HUDEP-2 (cell line): Measurements from ENCODE around the gene ATG7.
A peak's percentile ranks its signal among the peaks of the same experiment; 100 is the strongest.
"Not testable (repeated sequence)": the region's sequence is repeated elsewhere in the genome, so short reads cannot be mapped to it uniquely, and the experiment has no call there.

ENCODE experiments used
- DNase-seq, 76 experiments: peaks; one replicate each; lab custom pipeline; 2025; ENCODE audit not compliant: unreplicated experiment in 76 of 76; lab: John Stamatoyannopoulos, UW

The ATG7 gene

DNA sequence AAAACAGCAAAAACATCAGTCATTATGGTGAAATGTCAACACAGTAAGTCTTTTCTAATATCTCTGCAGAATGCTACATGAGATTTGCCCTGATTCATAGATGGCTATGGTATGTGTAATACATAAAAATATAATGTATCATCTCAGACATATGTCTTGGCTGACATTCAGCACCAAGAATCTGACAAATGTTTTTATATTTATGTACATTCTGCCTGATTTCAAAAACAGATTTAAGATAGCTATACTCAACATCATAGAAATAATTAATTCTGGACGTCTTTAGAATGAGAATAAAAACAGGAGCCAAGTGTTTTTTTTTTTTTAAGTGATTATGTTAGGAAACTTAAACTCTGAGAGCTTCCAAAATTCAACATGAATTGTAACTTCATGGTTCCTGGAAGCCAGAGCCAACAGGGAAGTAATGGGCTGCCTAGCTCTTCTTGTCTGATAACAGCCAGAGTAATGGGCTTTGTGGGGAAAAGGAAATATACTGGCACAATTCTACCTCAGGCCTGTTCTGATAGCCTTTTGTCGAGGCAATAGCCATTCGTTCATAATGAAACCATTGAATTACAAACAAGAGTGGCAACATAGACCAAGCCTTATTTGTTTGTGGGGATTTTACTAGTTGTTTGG, 187.1 kb downstream of the ATG7 start:
- DNase-seq = no peak

GRCh38 chr3:11461226-11461625, 189.0 kb downstream of the ATG7 start:
- no peak for DNase-seq

- DNase-seq = not testable (repeated sequence)
These were observed 190.5 kb downstream of the ATG7 start for GRCh38 chr3:11462673-11463072.

DNA sequence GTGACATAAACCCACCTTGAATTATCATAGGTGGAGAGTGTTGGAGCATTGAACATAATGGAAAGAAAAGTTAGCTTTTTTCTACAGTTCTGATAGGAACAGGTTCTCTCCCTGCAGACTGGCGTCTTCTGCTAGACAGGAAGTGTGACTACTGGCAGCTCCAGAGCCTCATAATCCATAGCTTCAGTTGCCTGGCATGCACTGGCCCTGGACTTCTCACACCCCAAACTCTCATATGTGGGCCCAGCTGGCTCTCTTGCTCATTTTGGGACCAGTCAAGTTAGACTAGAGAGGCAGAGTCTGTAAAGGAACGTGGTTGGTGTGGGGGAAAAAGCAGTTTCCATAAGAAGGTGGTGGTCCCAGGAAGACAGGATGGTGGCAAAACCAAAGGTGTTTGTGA, 191.4 kb downstream of the ATG7 start:
- no peak for DNase-seq

DNA sequence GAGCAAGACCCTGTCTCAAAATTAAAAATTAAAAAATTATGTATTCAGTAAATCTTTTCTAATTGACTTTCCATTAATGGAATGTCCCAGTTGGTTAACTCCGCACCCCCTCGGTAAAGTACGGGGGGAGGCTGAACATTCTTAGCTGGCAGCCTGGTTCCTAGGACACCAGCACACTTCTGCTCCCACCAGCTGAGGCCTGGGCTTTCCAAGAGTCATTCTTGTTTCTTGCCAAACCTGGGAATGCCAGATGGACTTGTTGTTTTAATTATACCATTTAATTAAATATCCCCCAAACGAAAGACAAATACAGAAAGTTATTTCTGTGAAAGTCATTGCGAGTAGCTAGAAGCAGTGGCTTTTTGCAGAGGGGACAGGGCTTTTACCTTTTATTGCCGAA, 192.2 kb downstream of the ATG7 start:
- no peak for DNase-seq

- DNase-seq = no peak
These were observed 193.8 kb downstream of the ATG7 start for GRCh38 chr3:11465744-11466616.

DNA sequence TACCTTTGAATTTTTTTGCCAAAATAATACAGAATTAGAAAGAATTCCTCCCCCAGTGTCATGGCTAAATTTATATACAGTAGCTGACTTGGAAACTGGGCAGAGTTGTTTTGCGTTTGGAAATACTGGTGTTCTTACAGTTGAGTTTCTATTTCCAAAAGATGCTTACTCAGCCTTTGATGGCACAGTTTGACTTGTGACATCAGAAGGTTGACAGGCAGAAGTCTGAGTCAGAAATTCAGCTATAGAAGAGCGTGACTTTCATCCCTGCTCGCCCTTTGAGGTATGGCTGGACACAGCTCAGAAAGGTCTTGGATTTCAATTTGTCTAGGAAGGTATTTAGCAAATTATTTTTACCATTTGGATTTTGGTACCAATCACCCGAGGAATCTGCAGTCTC, 195.7 kb downstream of the ATG7 start:
- no peak for DNase-seq

- DNase-seq = no peak
These were observed 198.0 kb downstream of the ATG7 start for GRCh38 chr3:11470031-11470853.

GRCh38 chr3:11475324-11475723, 203.1 kb downstream of the ATG7 start:
- DNase-seq = no peak

- DNase-seq = no peak
These were observed 204.5 kb downstream of the ATG7 start for GRCh38 chr3:11476735-11477144.

DNA sequence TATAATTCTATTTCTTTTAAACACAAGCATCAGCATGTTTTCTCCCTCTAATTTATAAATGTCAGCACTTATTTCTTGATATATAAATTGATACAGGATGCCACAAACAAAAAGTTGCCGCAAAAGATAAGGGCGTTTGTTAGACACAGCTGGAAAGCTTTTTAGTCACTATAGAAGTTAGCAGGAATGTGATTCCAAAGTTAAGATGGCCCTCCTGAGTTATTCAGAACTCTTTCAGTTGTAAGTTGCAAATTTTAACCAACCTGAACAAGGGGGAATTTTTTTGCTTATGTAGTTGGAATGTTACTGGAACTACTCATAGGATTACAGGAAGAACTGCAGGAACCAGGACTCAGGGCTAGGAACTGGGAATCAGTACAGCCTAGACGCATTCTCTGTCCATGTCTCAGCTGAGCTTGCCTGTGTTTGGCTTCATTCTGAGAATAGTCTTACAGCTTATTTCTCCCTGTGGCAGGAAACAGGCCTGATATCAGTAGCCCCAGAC, 205.3 kb downstream of the ATG7 start:
- no peak for DNase-seq

DNA sequence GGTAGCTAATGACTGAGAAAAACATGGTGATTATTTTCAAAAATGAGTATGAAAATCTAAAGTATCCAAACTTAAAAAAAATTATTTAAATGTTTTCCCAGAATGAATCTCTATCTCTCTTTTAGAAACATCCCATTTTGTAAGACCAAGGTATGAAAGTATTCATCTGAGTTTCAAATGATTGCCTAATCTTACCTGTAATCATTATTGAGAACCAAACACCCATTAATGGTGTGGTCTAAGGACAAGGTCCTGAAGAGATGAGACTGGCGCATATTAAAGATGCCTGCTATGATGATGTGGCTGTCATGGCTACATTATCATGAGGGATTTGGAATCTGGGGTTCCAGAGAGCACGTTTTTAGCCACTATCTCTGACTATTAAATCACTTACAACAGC, 206.0 kb downstream of the ATG7 start:
- DNase-seq = no peak

DNA sequence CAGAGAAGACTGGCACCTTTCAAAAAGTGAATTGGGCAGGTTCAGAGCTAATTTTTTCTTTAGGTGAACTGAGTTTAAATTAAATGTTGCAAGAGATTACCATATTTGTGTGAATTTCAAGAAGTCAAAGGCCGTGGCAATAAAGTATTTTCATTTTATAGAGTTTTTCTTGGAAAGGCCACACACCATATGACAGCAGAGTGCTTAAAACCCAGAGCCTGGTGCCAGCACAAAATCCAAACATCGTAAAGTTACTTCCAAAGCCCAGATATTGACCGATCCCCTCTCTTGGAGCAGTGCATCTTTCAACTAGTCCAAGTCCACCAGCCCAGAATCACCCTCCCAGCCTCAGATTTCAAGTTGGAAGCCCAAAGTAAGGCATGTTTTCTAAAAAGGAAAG, 207.0 kb downstream of the ATG7 start:
- DNase-seq = no peak

DNA sequence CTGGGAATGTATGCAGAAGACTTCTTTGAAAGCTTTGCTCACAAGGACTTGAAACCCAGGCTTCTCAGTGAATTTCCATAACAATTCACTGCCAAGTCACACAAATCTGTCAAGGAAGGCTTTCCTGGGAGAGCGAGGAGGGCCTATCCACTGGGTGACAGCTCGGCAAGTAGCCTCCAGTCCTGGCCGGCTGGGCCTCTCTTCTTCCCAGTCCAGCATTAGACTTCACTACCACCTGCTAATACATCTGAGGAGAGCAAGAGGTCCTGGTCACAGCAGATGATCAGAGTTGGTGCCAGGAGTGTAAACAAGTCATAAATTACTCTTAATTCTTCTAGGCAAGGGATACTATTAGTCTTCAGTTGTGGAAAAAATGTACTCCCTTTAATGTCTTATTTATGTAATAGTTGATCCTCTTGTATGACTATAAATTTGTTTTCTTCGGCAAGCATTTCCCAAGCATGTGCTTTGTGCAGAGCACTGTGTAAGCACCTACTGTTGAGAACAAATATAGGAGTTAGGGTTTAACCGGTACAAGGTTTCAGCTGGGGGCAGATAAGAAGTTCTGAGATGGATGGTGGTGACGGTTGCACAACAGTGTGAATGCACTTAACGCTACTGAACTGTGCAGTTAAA, 208.6 kb downstream of the ATG7 start:
- peak in 44 of 76 experiments; percentile 1 to 68 (median 21) for DNase-seq

- DNase-seq = peak in 71 of 76 experiments; percentile 9 to 83 (median 48)
These were observed 209.4 kb downstream of the ATG7 start for GRCh38 chr3:11481556-11481955.

- peak in 1 of 76 experiments; percentile 41 for DNase-seq
These were observed 209.8 kb downstream of the ATG7 start for GRCh38 chr3:11482021-11482420.

DNA sequence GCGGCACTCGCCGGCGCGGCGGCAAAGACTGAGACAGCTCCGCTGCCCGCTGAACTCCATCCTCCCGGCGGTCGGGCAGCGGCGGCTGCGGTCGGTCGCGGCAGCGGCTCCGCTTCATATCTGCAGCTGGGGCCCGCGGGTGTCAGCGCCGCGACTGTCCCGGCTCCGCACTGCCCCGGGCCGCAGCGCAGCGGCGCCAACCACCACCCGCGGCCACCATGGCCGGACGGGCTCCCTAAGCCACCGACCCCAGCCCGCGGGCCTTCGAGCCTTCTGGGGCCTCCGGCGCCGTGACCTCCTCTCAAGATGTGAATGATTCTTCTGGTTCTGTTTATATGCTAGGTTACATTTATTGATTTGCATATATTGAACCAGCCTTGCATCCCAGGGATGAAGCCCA, 216.2 kb downstream of the ATG7 start:
- not testable (repeated sequence) for DNase-seq

- no peak for DNase-seq
These were observed 222.1 kb downstream of the ATG7 start for GRCh38 chr3:11494131-11494916.

- DNase-seq = no peak
These were observed 223.9 kb downstream of the ATG7 start for GRCh38 chr3:11495948-11496557.
